ENCODE measurements around the gene EFNB1. TPM values are rescaled to one million over a fixed set of nuclear protein-coding genes. Genes with fewer than 3 reads are reported as not detected.

EFNB1 gene
- total and polyA plus RNA-seq, 2 experiments from 2014 or later, result 1.3 to 2.7 TPM

GRCh38 chrX:68827256-68827655 lies 1.6 kb upstream of the EFNB1 start:
- DNase-seq (ENCODE audit: low spot score) (no peak), ATAC-seq (no peak)
- Histone ChIP-seq H3K36me3 (ENCODE audit: insufficient read depth) (no peaks in the 10 kb centered on the region), H3K27me3 (ENCODE audit: insufficient read depth) (peaks cover 76% of the 10 kb centered on the region), H4K20me1 (replicated peaks; ENCODE audit: insufficient read depth) (no peaks in the 10 kb centered on the region; the same call in 1 of the 2 replicates), H2AFZ (no peak overlapping the region), H3K79me2 (replicated peaks; ENCODE audit: insufficient read depth) (no peaks in the 10 kb centered on the region), H3K4me2 (no peak overlapping the region), H3K4me1 (ENCODE audit: insufficient read depth) (peaks cover 13% of the 10 kb centered on the region; the same call in 1 of the 2 replicates), H3F3A (replicated peaks; ENCODE audit: low read depth) (no peaks in the 10 kb centered on the region), H3K27ac (ENCODE audit: low read depth) (no peak overlapping the region), H3K4me3 (no peak overlapping the region), H3K9me2 (ENCODE audit: insufficient read depth) (no peaks in the 10 kb centered on the region)
- Mint-ChIP-seq H3K9me3 (no peaks in the 10 kb centered on the region), H3K27me3 (ENCODE audit: insufficient read depth, low read depth, poor library complexity) (peaks cover 55% of the 10 kb centered on the region), H3K27ac (no peak overlapping the region), H3K36me3 (ENCODE audit: low read depth) (no peaks in the 10 kb centered on the region), H3K4me1 (peaks cover 12% of the 10 kb centered on the region; the same call in 2 of the 3 replicates), H3K4me3 (no peak overlapping the region)
- no peak for TF ChIP-seq NANOG (IDR thresholded peaks at IDR 0.05; ENCODE audit: borderline replicate concordance)
- TF ChIP-seq POLR2AphosphoS5 (IDR thresholded peaks at IDR 0.05; ENCODE audit: low read depth), result no peak
- TF ChIP-seq ZNF331 (CRISPR knock-in tag; IDR thresholded peaks at IDR 0.05; ENCODE audit: low read depth), result no peak
- TF ChIP-seq ETS1 (IDR thresholded peaks at IDR 0.05), result no peak
- no peak for TF ChIP-seq REST (IDR thresholded peaks at IDR 0.05; ENCODE audit: unreplicated experiment)
- no peak for TF ChIP-seq ZNF114 (CRISPR knock-in tag; IDR thresholded peaks at IDR 0.05)
- no peak for TF ChIP-seq CREB1 (CRISPR knock-in tag; IDR thresholded peaks at IDR 0.05; ENCODE audit: low read depth)
- TF ChIP-seq CTCF (conservative IDR thresholded peaks at IDR 0.05; ENCODE audit: low read depth in 2 of 2), result no peak
- TF ChIP-seq EZH2phosphoT487 (IDR thresholded peaks at IDR 0.05; ENCODE audit: unreplicated experiment), result no peak
- no peak for TF ChIP-seq JUNB (IDR thresholded peaks at IDR 0.05; ENCODE audit: unreplicated experiment)
- TF ChIP-seq EZH2 (IDR thresholded peaks at IDR 0.05; ENCODE audit: low read depth, unreplicated experiment), result no peak
- no peak for TF ChIP-seq ZNF462 (CRISPR knock-in tag; IDR thresholded peaks at IDR 0.05)
- TF ChIP-seq STAT1 (IDR thresholded peaks at IDR 0.05; ENCODE audit: unreplicated experiment), result no peak

Measured in GM23338 (cell line).